Measurements from ENCODE around the gene EEIG2. TPM values are rescaled to one million over a fixed set of nuclear protein-coding genes. Genes with fewer than 3 reads are reported as not detected.

EEIG2 gene
- total and polyA plus RNA-seq, 9 of the 15 experiments (the other 6 are each of a cell fraction or from before 2014, with no cell fraction given), result 6.1 to 26.9 (median 15.2) TPM

GRCh38 chr1:108556499-108556898 lies 3.4 kb upstream of the EEIG2 start (continued):
- TF ChIP-seq L3MBTL2 (IDR thresholded peaks at IDR 0.05), result peak; percentile 56
- TF ChIP-seq PML (IDR thresholded peaks at IDR 0.05; ENCODE audit: low read length), result no peak

GRCh38 chr1:108557296-108557695 lies 2.6 kb upstream of the EEIG2 start:
- H3K4me3 ChIP-seq, result no peak overlapping the region
- H3K9me1 ChIP-seq (ENCODE audit: control insufficient read depth, insufficient read depth, low read length), result no peaks in the 10 kb centered on the region
- ATAC-seq (no peak), FAIRE-seq (no peak), DNase-seq (ENCODE audit: extremely low read depth in 1 of 4, low spot score in 3 of 4) (peak in 1 of 4 experiments; percentile 27)
- no peak overlapping the region for H3K27ac ChIP-seq (ENCODE audit: extremely low read depth, low read depth, low read length)
- H3K79me2 ChIP-seq (ENCODE audit: control insufficient read depth, insufficient read depth, low read length), result peaks cover 21% of the 10 kb centered on the region
- in situ Hi-C loops (cut with MboI), result no loop called here
- TF ChIP-seq HMG20B (CRISPR knock-in tag; IDR thresholded peaks at IDR 0.05) (no peak), EP300 (IDR thresholded peaks at IDR 0.05; ENCODE audit: low read length) (no peak), PTTG1 (tag; IDR thresholded peaks at IDR 0.05; ENCODE audit: low read depth) (no peak), ILK (tag; IDR thresholded peaks at IDR 0.05; ENCODE audit: borderline replicate concordance, low read depth) (no peak), MAFK (IDR thresholded peaks at IDR 0.05; ENCODE audit: low read length) (no peak), ZBED1 (IDR thresholded peaks at IDR 0.05) (no peak), HMGN3 (IDR thresholded peaks at IDR 0.05; ENCODE audit: borderline replicate concordance, extremely low read depth, insufficient read length, low read depth, low read length) (no peak), ZNF384 (IDR thresholded peaks at IDR 0.05; ENCODE audit: low read depth, low read length) (no peak), NBN (IDR thresholded peaks at IDR 0.05; ENCODE audit: low read depth) (no peak), ZNF41 (CRISPR knock-in tag; conservative IDR thresholded peaks at IDR 0.05) (no peak), FOXP4 (CRISPR knock-in tag; IDR thresholded peaks at IDR 0.05; ENCODE audit: borderline replicate concordance) (no peak), GATAD2A (IDR thresholded peaks at IDR 0.05) (no peak), NFATC3 (IDR thresholded peaks at IDR 0.05) (no peak), CREB1 (IDR thresholded peaks at IDR 0.05) (no peak), CREB1 (CRISPR knock-in tag; IDR thresholded peaks at IDR 0.05) (no peak), SAFB (IDR thresholded peaks at IDR 0.05; ENCODE audit: borderline replicate concordance, low read depth, low read length) (no peak)
- peak overlapping the region; percentile 79 for H2AFZ ChIP-seq (ENCODE audit: low read depth, low read length)
- no TSS peak for BruUV-seq (replicated peaks)
- no peaks in the 10 kb centered on the region for H3K9me3 ChIP-seq (replicated peaks; ENCODE audit: control insufficient read depth, insufficient read depth, low read depth, low read length)
- H3K27me3 ChIP-seq (ENCODE audit: control insufficient read depth in 2 of 2, insufficient read depth in 2 of 2, low read length in 2 of 2), result no peaks in the 10 kb centered on the region
- peak overlapping the region; percentile 5; the same call in 1 of the 2 replicates for H3K4me2 ChIP-seq (ENCODE audit: insufficient read depth, low read length)
- H3K4me1 ChIP-seq (replicated peaks in 1 of 2; ENCODE audit: control insufficient read depth in 2 of 2, insufficient read depth in 2 of 2, low read length in 2 of 2), result peaks cover 16 to 39% of the 10 kb centered on the region in 2 experiments
- no peaks in the 10 kb centered on the region for H3K36me3 ChIP-seq (ENCODE audit: control insufficient read depth, insufficient read depth, low read length)
- H3K9ac ChIP-seq (ENCODE audit: insufficient read depth in 1 of 2, low read depth in 2 of 2, low read length in 2 of 2), result no peak overlapping the region
- H4K20me1 ChIP-seq (replicated peaks; ENCODE audit: control insufficient read depth, insufficient read depth, low read length), result no peaks in the 10 kb centered on the region
- ChIA-PET CTCF (ENCODE audit: low intra/inter-chr PET ratio) (no interaction called here), POLR2A (interaction anchor here (0.6 to 3.9 kb wide), 4 partner anchors 12 to 46 kb away, joined by 3 to 23 read pairs (median 5); no protein-coding TSS in a partner anchor)
- intact Hi-C loops (cut with micrococcal nuclease), result no loop called here

Data from K562 (cell line).